HCT116 (cell line): ENCODE results near the gene AASS. TPM values are rescaled to one million over a fixed set of nuclear protein-coding genes. Genes with fewer than 3 reads are reported as not detected.

Experiments
- ATAC-seq: fragments of 200-7000 bp; cut with Tn5 transposase; 2 replicates; pipeline ENCODE4 v1.9.1; 2020; ENCODE audit warnings: mild to moderate bottlenecking, moderate library complexity
- BruUV-seq: library from RNA; stranded (reverse); fragments of 400-500 nt; replicated peaks from 2 replicates; lab custom pipeline; 2021; lab: Mats Ljungman, UMichigan
- CTCF ChIA-PET: fragments of 300-600 bp; sonication (Branson Sonifier 250); formaldehyde crosslinking; loops from one replicate; lab custom pipeline; 2021; ENCODE audit warnings: antibody characterized with exemption; lab: Charles Lee
- POLR2A ChIA-PET: fragments of 300-600, 350-600 bp; sonication (Branson Sonifier 250); formaldehyde crosslinking; loops from one replicate; lab custom pipeline; 2021; ENCODE audit warnings: antibody characterized with exemption; lab: Charles Lee
- RAD21 ChIA-PET, 2 experiments: fragments of 300-600 bp; sonication (Branson Sonifier 250); formaldehyde crosslinking; loops; one replicate each; lab custom pipeline; 2023; ENCODE audit warnings: low total read pairs in 2 of 2; ENCODE audit not compliant: uncharacterized antibody in 2 of 2, unreplicated experiment in 2 of 2, low non-redundant PET in 1 of 2; lab: Charles Lee
- DNase-seq: peaks from one replicate; pipeline ENCODE4 v3.0.0-alpha.2; 2010; ENCODE audit warnings: low read depth, low spot score
- H2AFZ ChIP-seq: fragments of 200-600 bp; shearing (Covaris generic), sonication (generic); 2 replicates; pipeline ENCODE4 v1.6.1; 2017; ENCODE audit warnings: low read depth, mixed run types, mixed read lengths, antibody characterized with exemption, low read length; ENCODE audit not compliant: poor library complexity, severe bottlenecking
- H3K27ac ChIP-seq: 2 replicates; pipeline ENCODE4 v1.5.1; 2012; ENCODE audit warnings: low read depth, low read length
- H3K27me3 ChIP-seq: fragments of 200-600 bp; sonication (generic); 2 replicates; pipeline ENCODE4 v1.6.1; 2016; ENCODE audit warnings: mixed run types, low read length, mixed read lengths; ENCODE audit not compliant: insufficient read depth
- H3K36me3 ChIP-seq, 2 experiments: fragments of 200-500 bp in 1 of 2; fragments of 200-600 bp in 1 of 2; sonication (Bioruptor generic) in 1 of 2; sonication (generic) in 1 of 2; 2 replicates each; pipeline versions ENCODE4 v1.5.1 to v1.6.1; 2014 to 2016; ENCODE audit warnings: low read length in 2 of 2, inconsistent platforms in 1 of 2, mixed read lengths in 1 of 2, mixed run types in 1 of 2; ENCODE audit not compliant: insufficient read depth in 2 of 2, control insufficient read depth in 1 of 2
- H3K4me1 ChIP-seq, 2 experiments: fragments of 200-600 bp in 1 of 2; sonication (generic) in 1 of 2; 2 replicates each; pipeline versions ENCODE4 v1.5.1 to v1.6.1; 2012 to 2017; ENCODE audit warnings: low read length in 2 of 2, inconsistent platforms in 1 of 2, mild to moderate bottlenecking in 1 of 2, mixed read lengths in 1 of 2, mixed run types in 1 of 2, moderate library complexity in 1 of 2; ENCODE audit not compliant: insufficient read depth in 2 of 2, control insufficient read depth in 1 of 2
- H3K4me2 ChIP-seq: fragments of 200-600 bp; sonication (generic); 2 replicates; pipeline ENCODE4 v1.6.1; 2017; ENCODE audit warnings: mixed run types, low read length, mixed read lengths
- H3K4me3 ChIP-seq, 2 experiments: fragments of 200-600 bp in 1 of 2; sonication (generic) in 1 of 2; replicated peaks in 1 of 2; 2 replicates each; pipeline ENCODE4 v1.5.1; 2011 to 2016; ENCODE audit warnings: low read length in 2 of 2, control low read depth in 1 of 2, low read depth in 1 of 2, mild to moderate bottlenecking in 1 of 2, mixed read lengths in 1 of 2, mixed run types in 1 of 2
- H3K79me2 ChIP-seq: fragments of 200-600 bp; sonication (generic); 2 replicates; pipeline ENCODE4 v1.6.1; 2017; ENCODE audit warnings: mild to moderate bottlenecking, mixed run types, low read length, moderate library complexity, mixed read lengths; ENCODE audit not compliant: insufficient read depth
- H3K9ac ChIP-seq: fragments of 200-600 bp; sonication (generic); 2 replicates; pipeline ENCODE4 v1.6.1; 2016; ENCODE audit warnings: low read length, mixed read lengths
- H3K9me2 ChIP-seq: fragments of 200-600 bp; sonication (generic), shearing (Covaris generic); 2 replicates; pipeline ENCODE4 v1.6.1; 2017; ENCODE audit warnings: mixed run types, mild to moderate bottlenecking, moderate library complexity; ENCODE audit not compliant: insufficient read depth
- H3K9me3 ChIP-seq, 2 experiments: fragments of 200-500 bp in 1 of 2; fragments of 200-600 bp in 1 of 2; sonication (Bioruptor generic) in 1 of 2; sonication (generic) in 1 of 2; 2 replicates each; pipeline ENCODE4 v1.6.1; 2014 to 2017; ENCODE audit warnings: low read length in 2 of 2, mixed read lengths in 2 of 2, inconsistent platforms in 1 of 2, low read depth in 1 of 2, mild to moderate bottlenecking in 1 of 2, mixed run types in 1 of 2, moderate library complexity in 1 of 2; ENCODE audit not compliant: control insufficient read depth in 1 of 2, insufficient read depth in 1 of 2
- H4K20me1 ChIP-seq: fragments of 200-600 bp; sonication (generic), shearing (Covaris generic); 2 replicates; pipeline ENCODE4 v1.6.1; 2017; ENCODE audit warnings: mixed run types, mild to moderate bottlenecking, moderate library complexity; ENCODE audit not compliant: insufficient read depth
- CEBPB ChIP-seq: IDR thresholded peaks from 2 replicates; pipeline ENCODE4 v1.6.1; 2012; ENCODE audit warnings: low read depth
- CTCF ChIP-seq, 3 experiments: fragments of 200-600 bp in 1 of 3; sonication (generic) in 1 of 3; IDR thresholded peaks in 2 of 3; conservative IDR thresholded peaks in 1 of 3; 2 replicates each; pipeline ENCODE4 v1.5.1; 2012 to 2017; ENCODE audit warnings: low read depth in 2 of 3, low read length in 2 of 3, antibody characterized with exemption in 1 of 3, borderline replicate concordance in 1 of 3, control low read depth in 1 of 3, mild to moderate bottlenecking in 1 of 3, mixed read lengths in 1 of 3, mixed run types in 1 of 3, moderate library complexity in 1 of 3; ENCODE audit not compliant: insufficient read depth in 1 of 3
- ELF1 ChIP-seq: IDR thresholded peaks from 2 replicates; pipeline ENCODE4 v1.6.1; 2012; ENCODE audit warnings: low read depth, borderline replicate concordance
- EZH2 ChIP-seq: fragments of 200-600 bp; sonication (generic); IDR thresholded peaks from 2 replicates; pipeline ENCODE4 v1.6.1; 2017; ENCODE audit warnings: antibody characterized with exemption, mixed run types
- EZH2phosphoT487 ChIP-seq: fragments of 200-600 bp; IDR thresholded peaks from 2 replicates; pipeline ENCODE4 v1.6.1; 2018; ENCODE audit warnings: antibody characterized with exemption, borderline replicate concordance
- FOSL1 ChIP-seq: IDR thresholded peaks from 2 replicates; pipeline ENCODE4 v1.6.1; 2012; ENCODE audit warnings: low read depth
- JUND ChIP-seq: IDR thresholded peaks from 2 replicates; pipeline ENCODE4 v1.6.1; 2012
- POLR2AphosphoS5 ChIP-seq: IDR thresholded peaks from 2 replicates; pipeline ENCODE4 v1.6.1; 2011; ENCODE audit warnings: mild to moderate bottlenecking, low read depth, low read length, moderate library complexity
- REST ChIP-seq: IDR thresholded peaks from 2 replicates; pipeline ENCODE4 v1.6.1; 2012; ENCODE audit warnings: low read depth
- intact Hi-C: fragments of 100-400 bp; cut with micrococcal nuclease; formaldehyde crosslinking; loops from 2 replicates; pipeline ENCODE4 v1.10.0; 2022
- total RNA-seq: library from RNA; stranded (reverse); gene quantifications from one replicate; pipeline ENCODE4 v1.2.1, GENCODE V29; 2021; ENCODE audit not compliant: unreplicated experiment
- TF ChIP-seq, protein P1 (sequence below): IDR thresholded peaks from 2 replicates; pipeline ENCODE4 v1.6.1; 2011; ENCODE audit warnings: mild to moderate bottlenecking, low read length, moderate library complexity; ENCODE audit not compliant: insufficient replicate concordance; ENCODE audit errors: extremely low read depth
- TF ChIP-seq, protein P2 (sequence below): IDR thresholded peaks from 2 replicates; pipeline ENCODE4 v1.6.1; 2012
- TF ChIP-seq, protein P3 (sequence below): IDR thresholded peaks from 2 replicates; pipeline ENCODE4 v1.6.1; 2012

The AASS gene
- total RNA-seq, 1 experiment from 2014 or later: 5.1 TPM

DNA sequence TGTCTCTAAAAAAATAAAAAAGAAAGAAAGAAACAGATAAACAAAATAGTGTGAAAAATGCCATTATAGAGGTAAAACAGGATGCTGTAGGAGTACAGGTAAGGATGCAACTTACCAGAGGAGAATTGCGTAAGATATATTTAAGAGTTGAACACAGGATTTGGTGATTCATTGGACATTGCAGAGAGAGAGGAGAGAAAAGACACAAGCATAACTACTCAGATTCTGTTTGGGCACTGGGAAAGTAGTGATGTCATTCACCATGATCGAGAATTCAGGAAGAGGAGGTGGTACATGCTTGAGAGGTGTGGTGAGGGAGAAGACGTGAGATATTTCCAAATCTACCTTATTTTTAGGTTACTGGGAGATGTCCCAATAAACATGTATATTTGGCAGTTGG is 97.6 kb downstream of the AASS start:
- Histone ChIP-seq H3K27me3 (no peaks in the 10 kb centered on the region), H4K20me1 (no peaks in the 10 kb centered on the region), H3K4me1 (no peaks in the 10 kb centered on the region), H3K9ac (no peak overlapping the region), H2AFZ (no peak overlapping the region), H3K9me3 (no peaks in the 10 kb centered on the region), H3K79me2 (no peaks in the 10 kb centered on the region), H3K27ac (no peak overlapping the region), H3K9me2 (no peaks in the 10 kb centered on the region), H3K36me3 (no peaks in the 10 kb centered on the region), H3K4me2 (no peak overlapping the region), H3K4me3 (no peak overlapping the region)
- CTCF ChIA-PET: interaction anchor here (0.6 kb wide), 1 partner anchor 10 kb away, joined by 3 read pairs; no protein-coding TSS in a partner anchor
- TF ChIP-seq, protein P1, sequence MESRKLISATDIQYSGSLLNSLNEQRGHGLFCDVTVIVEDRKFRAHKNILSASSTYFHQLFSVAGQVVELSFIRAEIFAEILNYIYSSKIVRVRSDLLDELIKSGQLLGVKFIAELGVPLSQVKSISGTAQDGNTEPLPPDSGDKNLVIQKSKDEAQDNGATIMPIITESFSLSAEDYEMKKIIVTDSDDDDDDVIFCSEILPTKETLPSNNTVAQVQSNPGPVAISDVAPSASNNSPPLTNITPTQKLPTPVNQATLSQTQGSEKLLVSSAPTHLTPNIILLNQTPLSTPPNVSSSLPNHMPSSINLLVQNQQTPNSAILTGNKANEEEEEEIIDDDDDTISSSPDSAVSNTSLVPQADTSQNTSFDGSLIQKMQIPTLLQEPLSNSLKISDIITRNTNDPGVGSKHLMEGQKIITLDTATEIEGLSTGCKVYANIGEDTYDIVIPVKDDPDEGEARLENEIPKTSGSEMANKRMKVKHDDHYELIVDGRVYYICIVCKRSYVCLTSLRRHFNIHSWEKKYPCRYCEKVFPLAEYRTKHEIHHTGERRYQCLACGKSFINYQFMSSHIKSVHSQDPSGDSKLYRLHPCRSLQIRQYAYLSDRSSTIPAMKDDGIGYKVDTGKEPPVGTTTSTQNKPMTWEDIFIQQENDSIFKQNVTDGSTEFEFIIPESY: no peak
- TF ChIP-seq, protein P2, sequence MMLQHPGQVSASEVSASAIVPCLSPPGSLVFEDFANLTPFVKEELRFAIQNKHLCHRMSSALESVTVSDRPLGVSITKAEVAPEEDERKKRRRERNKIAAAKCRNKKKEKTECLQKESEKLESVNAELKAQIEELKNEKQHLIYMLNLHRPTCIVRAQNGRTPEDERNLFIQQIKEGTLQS: no peak
- TF ChIP-seq, protein P3, sequence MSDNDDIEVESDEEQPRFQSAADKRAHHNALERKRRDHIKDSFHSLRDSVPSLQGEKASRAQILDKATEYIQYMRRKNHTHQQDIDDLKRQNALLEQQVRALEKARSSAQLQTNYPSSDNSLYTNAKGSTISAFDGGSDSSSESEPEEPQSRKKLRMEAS: no peak
- TF ChIP-seq ELF1 (no peak), EZH2phosphoT487 (no peak), FOSL1 (no peak), POLR2AphosphoS5 (no peak), EZH2 (no peak), CEBPB (no peak), CTCF (IDR thresholded peaks at IDR 0.05 in 2 of 3, conservative IDR thresholded peaks at IDR 0.05 in 1 of 3; ENCODE audit: borderline replicate concordance in 1 of 3, insufficient read depth in 1 of 3, low read depth in 2 of 3, low read length in 2 of 3) (no peak), REST (no peak), JUND (no peak)
- RAD21 ChIA-PET: no interaction called here
- ATAC-seq (no peak), DNase-seq (no peak)
- POLR2A ChIA-PET: no interaction called here
- BruUV-seq: no TSS peak
- intact Hi-C loops: no loop called here
